GM06990 (cell line): Measurements from ENCODE around the gene CLEC2L.

ENCODE experiments used
- DNase-seq: peaks from one replicate; pipeline ENCODE4 v3.0.0-alpha.2; 2011; ENCODE audit not compliant: insufficient read length; ENCODE audit errors: extremely low read depth
- H3K27me3 ChIP-seq: replicated peaks from 2 replicates; pipeline ENCODE4 v1.6.0; 2011; ENCODE audit warnings: low read length; ENCODE audit not compliant: control insufficient read depth, insufficient read depth
- H3K36me3 ChIP-seq: 2 replicates; pipeline ENCODE4 v1.5.1; 2011; ENCODE audit warnings: low read length; ENCODE audit not compliant: control insufficient read depth, insufficient read depth
- H3K4me3 ChIP-seq: replicated peaks from 2 replicates; pipeline ENCODE4 v1.5.1; 2011; ENCODE audit warnings: low read depth, mild to moderate bottlenecking, control low read depth, low read length
- CTCF ChIP-seq: IDR thresholded peaks from 2 replicates; pipeline ENCODE4 v1.5.1; 2011; ENCODE audit warnings: low read length, control low read depth, mild to moderate bottlenecking, inconsistent platforms; ENCODE audit not compliant: insufficient read depth, poor library complexity, severe bottlenecking

CLEC2L gene

DNA sequence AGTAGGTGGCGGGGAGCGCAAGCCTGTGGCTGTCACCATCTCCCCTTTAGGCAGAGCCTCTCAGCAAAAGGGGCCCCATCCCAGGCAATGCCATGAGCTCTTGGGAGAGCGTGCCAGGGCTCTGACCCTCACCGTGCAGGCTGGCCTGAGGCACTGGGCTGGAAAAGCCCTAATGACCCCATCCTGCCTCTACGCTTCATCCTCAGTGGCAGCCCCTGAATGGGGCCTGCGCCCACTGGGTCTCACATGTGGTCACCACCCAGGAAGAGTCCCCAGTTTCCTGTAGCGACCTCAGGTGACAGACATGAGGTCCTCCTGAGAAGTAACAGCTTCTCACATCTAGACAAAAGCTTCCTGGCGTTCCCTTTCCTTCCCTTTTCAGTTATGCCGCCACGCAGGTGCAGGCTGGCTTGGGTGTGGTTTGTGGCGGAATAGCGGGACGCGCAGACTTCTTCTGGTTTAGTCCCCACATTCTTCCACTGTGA is 59.2 kb downstream of the CLEC2L start:
- Histone ChIP-seq H3K4me3 (no peak overlapping the region), H3K27me3 (no peaks in the 10 kb centered on the region), H3K36me3 (peaks cover 41% of the 10 kb centered on the region)
- DNase-seq: no peak
- no peak for TF ChIP-seq CTCF

DNA sequence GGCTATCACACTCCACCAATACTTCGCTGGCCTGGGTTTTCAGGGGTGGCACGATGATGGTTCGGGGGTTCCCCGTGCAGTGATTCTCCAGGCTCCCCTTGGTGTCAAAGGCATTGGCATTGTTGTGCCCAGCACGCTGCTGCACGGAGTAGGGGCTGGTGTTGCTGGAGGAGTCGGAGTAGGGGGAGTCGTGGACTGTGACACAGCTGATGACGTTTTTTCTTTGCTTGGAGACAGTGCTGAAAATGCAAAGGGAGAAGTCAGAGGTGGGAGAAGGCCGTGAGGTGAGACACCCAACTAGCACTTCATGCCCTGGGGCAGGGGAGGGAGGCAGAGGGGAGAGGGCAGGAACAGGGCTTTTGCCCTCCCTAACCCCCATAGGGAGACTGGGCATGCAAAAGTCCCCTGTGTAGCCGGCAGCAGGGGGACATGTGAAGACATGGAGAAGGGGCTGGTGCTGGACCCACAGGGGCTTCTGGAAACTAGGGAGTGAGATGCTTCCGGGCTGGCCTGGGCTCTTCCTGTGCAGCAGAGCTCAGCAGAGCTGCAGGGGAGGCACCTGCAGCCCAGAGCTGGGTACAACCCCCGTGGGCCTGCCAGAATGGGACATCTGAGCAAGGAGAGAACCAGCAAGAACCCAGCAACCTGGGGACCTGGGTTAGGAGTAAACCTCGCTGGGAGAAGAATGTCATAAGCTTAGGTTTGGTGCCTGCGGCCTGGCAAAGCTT is 60.5 kb downstream of the CLEC2L start:
- TF ChIP-seq CTCF: no peak
- no peak for DNase-seq

DNA sequence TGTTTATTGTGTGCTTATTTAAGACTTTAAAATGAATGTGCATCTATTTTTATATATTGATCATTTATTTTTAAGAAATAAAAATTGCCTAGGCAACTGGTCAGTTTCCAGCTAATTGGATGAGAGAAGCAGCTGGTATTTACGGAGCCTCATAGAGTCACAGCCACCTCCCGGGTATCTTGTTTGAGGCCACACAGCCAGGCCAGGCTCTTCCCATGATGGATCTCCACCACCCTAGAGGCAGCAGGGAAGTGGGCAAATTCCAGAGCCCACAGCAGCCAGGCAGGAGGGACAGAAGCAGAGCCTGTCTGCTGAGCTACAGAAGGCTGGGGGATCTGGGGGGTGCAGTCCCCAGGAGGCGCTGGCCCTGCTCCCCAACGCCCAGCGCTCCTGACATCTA is 61.6 kb downstream of the CLEC2L start:
- no peaks in the 10 kb centered on the region for H3K27me3 ChIP-seq
- DNase-seq: no peak
- no peak for TF ChIP-seq CTCF
- peaks cover 47% of the 10 kb centered on the region for H3K36me3 ChIP-seq
- H3K4me3 ChIP-seq: no peak overlapping the region

More for the DNA sequence above, 60.5 kb downstream of the CLEC2L start:
- Histone ChIP-seq H3K36me3 (peaks cover 45% of the 10 kb centered on the region), H3K27me3 (no peaks in the 10 kb centered on the region), H3K4me3 (no peak overlapping the region)

DNA sequence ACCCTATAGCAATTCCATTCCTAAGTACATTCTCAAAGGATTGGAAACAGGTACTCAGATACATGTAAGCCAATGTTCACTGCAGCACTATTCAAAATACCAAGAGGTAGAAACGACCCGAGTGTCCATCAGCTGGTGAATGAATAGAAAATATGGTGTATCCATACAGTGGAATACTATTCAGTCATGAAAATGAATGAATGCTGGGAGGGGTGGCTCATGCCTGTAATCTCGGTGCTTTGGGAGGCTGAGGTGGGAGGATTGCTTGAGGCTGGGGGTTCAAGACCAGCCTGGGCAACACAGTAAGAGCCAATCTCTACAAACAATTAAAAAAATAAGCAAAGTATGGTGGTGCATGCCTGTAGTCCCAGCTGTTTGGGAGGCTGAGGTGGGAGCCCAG is 62.8 kb downstream of the CLEC2L start:
- no peaks in the 10 kb centered on the region for H3K27me3 ChIP-seq

DNA sequence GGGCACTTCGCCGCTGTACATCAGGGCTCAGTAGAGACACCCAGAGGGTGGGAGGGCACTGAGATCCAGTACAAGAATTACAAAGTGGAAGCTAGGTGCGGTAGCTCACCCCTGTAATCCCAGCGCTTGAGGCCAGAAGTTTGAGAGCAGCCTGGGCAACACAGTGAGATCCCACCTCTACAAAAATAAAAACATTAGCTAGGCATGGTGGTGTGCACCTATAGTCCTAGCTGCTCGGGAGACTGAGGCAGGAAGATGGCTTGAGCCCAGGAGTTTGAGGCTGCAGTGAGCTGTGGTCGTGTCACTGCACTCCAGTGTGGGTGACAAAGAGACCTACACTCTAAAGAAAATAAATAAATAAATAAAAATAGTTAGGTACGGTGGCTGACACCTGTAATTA is 64.0 kb downstream of the CLEC2L start:
- Histone ChIP-seq H3K36me3 (peaks cover 40% of the 10 kb centered on the region), H3K4me3 (no peak overlapping the region), H3K27me3 (no peaks in the 10 kb centered on the region)
- DNase-seq: no peak
- TF ChIP-seq CTCF: no peak

More for the DNA sequence above, 62.8 kb downstream of the CLEC2L start:
- Histone ChIP-seq H3K36me3 (peaks cover 44% of the 10 kb centered on the region), H3K4me3 (no peak overlapping the region)
- no peak for DNase-seq
- no peak for TF ChIP-seq CTCF
